Keratinocyte (primary cell): ENCODE measurements around the gene TP53AIP1.

ENCODE experiments used
- EZH2 ChIP-seq: IDR thresholded peaks from one replicate; pipeline ENCODE4 v1.6.1; 2012; ENCODE audit warnings: inconsistent platforms, mild to moderate bottlenecking, low read length, moderate library complexity
- TF ChIP-seq, protein P1 (sequence below), 3 experiments: IDR thresholded peaks in 1 of 3; conservative IDR thresholded peaks in 1 of 3; optimal IDR thresholded peaks in 1 of 3; 2 replicates in 2 of 3; 3 replicates in 1 of 3; pipeline versions ENCODE3 to v1.5.1; 2011; ENCODE audit warnings: low read length in 3 of 3, mild to moderate bottlenecking in 3 of 3, moderate library complexity in 2 of 3, control low read depth in 1 of 3, inconsistent platforms in 1 of 3; ENCODE audit not compliant: insufficient read depth in 2 of 3; ENCODE audit errors: extremely low read depth in 1 of 3

DNA sequence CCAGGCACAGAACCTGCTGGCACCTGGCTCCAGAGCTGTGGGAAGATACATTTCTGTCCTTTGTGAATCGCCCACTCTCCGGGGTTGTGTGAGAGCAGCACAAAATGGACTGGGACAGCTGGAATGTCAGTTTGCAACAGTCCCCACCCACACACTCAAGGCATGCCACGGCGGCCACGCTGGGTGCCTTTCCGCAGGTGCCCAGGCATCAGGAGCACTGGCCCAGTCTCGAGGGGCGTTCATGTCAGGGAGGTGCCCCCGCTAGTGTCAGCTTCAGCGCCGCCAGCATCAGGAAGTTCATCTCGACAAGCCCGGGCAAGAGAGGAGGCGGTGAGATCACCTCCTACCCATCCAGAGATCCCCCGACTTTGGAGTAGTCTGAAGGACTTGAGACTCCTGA, 2.1 kb downstream of the TP53AIP1 start:
- TF ChIP-seq, protein P1, sequence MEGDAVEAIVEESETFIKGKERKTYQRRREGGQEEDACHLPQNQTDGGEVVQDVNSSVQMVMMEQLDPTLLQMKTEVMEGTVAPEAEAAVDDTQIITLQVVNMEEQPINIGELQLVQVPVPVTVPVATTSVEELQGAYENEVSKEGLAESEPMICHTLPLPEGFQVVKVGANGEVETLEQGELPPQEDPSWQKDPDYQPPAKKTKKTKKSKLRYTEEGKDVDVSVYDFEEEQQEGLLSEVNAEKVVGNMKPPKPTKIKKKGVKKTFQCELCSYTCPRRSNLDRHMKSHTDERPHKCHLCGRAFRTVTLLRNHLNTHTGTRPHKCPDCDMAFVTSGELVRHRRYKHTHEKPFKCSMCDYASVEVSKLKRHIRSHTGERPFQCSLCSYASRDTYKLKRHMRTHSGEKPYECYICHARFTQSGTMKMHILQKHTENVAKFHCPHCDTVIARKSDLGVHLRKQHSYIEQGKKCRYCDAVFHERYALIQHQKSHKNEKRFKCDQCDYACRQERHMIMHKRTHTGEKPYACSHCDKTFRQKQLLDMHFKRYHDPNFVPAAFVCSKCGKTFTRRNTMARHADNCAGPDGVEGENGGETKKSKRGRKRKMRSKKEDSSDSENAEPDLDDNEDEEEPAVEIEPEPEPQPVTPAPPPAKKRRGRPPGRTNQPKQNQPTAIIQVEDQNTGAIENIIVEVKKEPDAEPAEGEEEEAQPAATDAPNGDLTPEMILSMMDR (optimal IDR thresholded peaks at IDR 0.05 in 1 of 3, IDR thresholded peaks at IDR 0.05 in 1 of 3, conservative IDR thresholded peaks at IDR 0.05 in 1 of 3; ENCODE audit: extremely low read depth in 1 of 3, insufficient read depth in 2 of 3, low read length in 3 of 3), result no peak
- no peak for TF ChIP-seq EZH2
